Breast epithelium (tissue), 4 donors: ENCODE results near the gene EPB42. TPM values are rescaled to one million over a fixed set of nuclear protein-coding genes. Genes with fewer than 3 reads are reported as not detected.

Experiments
- DNase-seq, 2 donors: peaks; one replicate each; pipeline ENCODE4 v3.0.0-alpha.2; 2019; ENCODE audit warnings: low spot score in 2 of 2
- H3K27ac ChIP-seq, 2 donors: fragments of 200-600 bp; sonication (generic) in 1 of 2; one replicate each; pipeline ENCODE4 v1.5.1; 2016 to 2019; ENCODE audit warnings: mild to moderate bottlenecking in 1 of 2
- H3K27me3 ChIP-seq, 2 donors: fragments of 200-600 bp; sonication (generic) in 1 of 2; one replicate each; pipeline versions ENCODE4 v1.5.1 to v1.6.0; 2017 to 2019; ENCODE audit warnings: control low read depth in 1 of 2, mild to moderate bottlenecking in 1 of 2
- H3K36me3 ChIP-seq: fragments of 200-600 bp; one replicate; pipeline ENCODE4 v1.5.1; 2019
- H3K4me1 ChIP-seq, 2 donors: fragments of 200-600 bp; sonication (generic); one replicate each; pipeline ENCODE4 v1.5.1; 2016 to 2019; ENCODE audit warnings: control low read depth in 1 of 2
- H3K4me3 ChIP-seq, 3 donors: fragments of 200-600 bp; sonication (generic); 1 replicate in 2 of 3; 2 replicates in 1 of 3; pipeline ENCODE4 v1.5.1; 2016 to 2019; ENCODE audit warnings: mild to moderate bottlenecking in 3 of 3, moderate library complexity in 2 of 3
- H3K9me3 ChIP-seq, 2 donors: fragments of 200-600 bp; sonication (generic) in 1 of 2; one replicate each; pipeline ENCODE4 v1.5.1; 2016 to 2019; ENCODE audit warnings: control low read depth in 1 of 2
- CTCF ChIP-seq, 3 donors: fragments of 450-650 bp; IDR thresholded peaks; one replicate each; pipeline ENCODE4 v1.5.1; 2016 to 2017; ENCODE audit warnings: antibody characterized with exemption in 3 of 3, mild to moderate bottlenecking in 3 of 3, moderate library complexity in 3 of 3
- POLR2A ChIP-seq: fragments of 450-650 bp; IDR thresholded peaks from one replicate; pipeline ENCODE4 v1.6.1; 2016; ENCODE audit warnings: antibody characterized with exemption, mild to moderate bottlenecking, moderate library complexity
- POLR2AphosphoS5 ChIP-seq, 3 donors: sonication (generic); formaldehyde crosslinking; IDR thresholded peaks; one replicate each; pipeline ENCODE4 v1.6.1; 2017; ENCODE audit warnings: antibody characterized with exemption in 3 of 3
- intact Hi-C: fragments of 100-400 bp; cut with DNase I; formaldehyde crosslinking; loops from one replicate; pipeline ENCODE4 v1.15.1; 2023; ENCODE audit warnings: low total_unique reads
- total RNA-seq, 3 donors: library from RNA; depleted of rRNA; stranded (reverse); fragments of >200 nt; gene quantifications; one replicate each; pipeline ENCODE4 v1.1.0, GENCODE V29; 2016

The EPB42 gene
- total RNA-seq, 3 donors from 2014 or later = 0.29 to 1.9 TPM; not detected in 1

GRCh38 chr15:43212299-43212698 lies 8.5 kb downstream of the EPB42 start:
- no peaks in the 10 kb centered on the region for H3K27me3 ChIP-seq
- intact Hi-C loops = no loop called here
- TF ChIP-seq POLR2AphosphoS5 (IDR thresholded peaks at IDR 0.05) = no peak
- no peak for TF ChIP-seq CTCF (IDR thresholded peaks at IDR 0.05)
- no peak for TF ChIP-seq POLR2A
- no peak overlapping the region for H3K4me3 ChIP-seq
- no peaks in the 10 kb centered on the region for H3K9me3 ChIP-seq
- no peaks in the 10 kb centered on the region for H3K36me3 ChIP-seq
- no peak overlapping the region for H3K27ac ChIP-seq
- H3K4me1 ChIP-seq = no peaks in the 10 kb centered on the region
- DNase-seq = no peak

DNA sequence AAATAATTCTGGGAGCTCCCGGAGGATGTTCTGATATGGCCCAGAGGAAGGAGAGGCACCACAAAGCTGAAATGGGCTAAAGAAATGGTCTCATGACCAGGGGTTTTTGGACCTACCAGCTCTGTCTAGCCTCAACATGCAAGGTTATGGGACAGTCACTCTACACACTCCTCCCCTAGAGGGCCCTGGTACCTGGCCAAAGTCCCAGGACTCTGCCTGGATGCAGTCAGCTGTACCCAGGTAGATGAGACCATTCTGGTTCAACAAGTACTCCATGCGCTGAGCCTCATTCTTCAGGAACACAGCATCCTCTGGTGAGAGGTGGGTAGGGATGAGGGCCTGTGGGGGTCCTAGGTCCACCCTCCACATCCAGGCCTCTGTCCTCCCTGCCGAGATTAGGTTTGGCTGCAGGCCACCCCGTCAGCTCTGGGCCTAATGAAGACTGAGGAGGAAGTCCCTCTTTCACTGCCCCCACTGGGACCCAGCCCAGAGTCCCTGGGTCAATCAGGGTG lies 9.5 kb downstream of the EPB42 start:
- Histone ChIP-seq H3K27ac (no peak overlapping the region), H3K27me3 (no peaks in the 10 kb centered on the region), H3K36me3 (no peaks in the 10 kb centered on the region), H3K9me3 (no peaks in the 10 kb centered on the region), H3K4me1 (no peaks in the 10 kb centered on the region), H3K4me3 (no peak overlapping the region)
- intact Hi-C loops = no loop called here
- TF ChIP-seq POLR2AphosphoS5 (IDR thresholded peaks at IDR 0.05) (no peak), POLR2A (no peak), CTCF (IDR thresholded peaks at IDR 0.05) (no peak)
- DNase-seq = no peak

- TF ChIP-seq POLR2A = no peak
- TF ChIP-seq CTCF (IDR thresholded peaks at IDR 0.05) = no peak
- TF ChIP-seq POLR2AphosphoS5 (IDR thresholded peaks at IDR 0.05) = no peak
- Histone ChIP-seq H3K4me3 (no peak overlapping the region), H3K36me3 (no peaks in the 10 kb centered on the region), H3K9me3 (no peaks in the 10 kb centered on the region), H3K27ac (no peak overlapping the region), H3K4me1 (no peaks in the 10 kb centered on the region), H3K27me3 (no peaks in the 10 kb centered on the region)
- no peak for DNase-seq
- intact Hi-C loops = no loop called here
Measured at GRCh38 chr15:43210807-43211206, 10.0 kb downstream of the EPB42 start.

- TF ChIP-seq CTCF (IDR thresholded peaks at IDR 0.05) (no peak), POLR2A (no peak), POLR2AphosphoS5 (IDR thresholded peaks at IDR 0.05) (no peak)
- H3K9me3 ChIP-seq = no peaks in the 10 kb centered on the region
- DNase-seq = no peak
- no peaks in the 10 kb centered on the region for H3K4me1 ChIP-seq
- H3K4me3 ChIP-seq = no peak overlapping the region
- H3K27me3 ChIP-seq = no peaks in the 10 kb centered on the region
- intact Hi-C loops = no loop called here
- H3K36me3 ChIP-seq = no peaks in the 10 kb centered on the region
- no peak overlapping the region for H3K27ac ChIP-seq
Measured at GRCh38 chr15:43210172-43210745, 10.6 kb downstream of the EPB42 start.

DNA sequence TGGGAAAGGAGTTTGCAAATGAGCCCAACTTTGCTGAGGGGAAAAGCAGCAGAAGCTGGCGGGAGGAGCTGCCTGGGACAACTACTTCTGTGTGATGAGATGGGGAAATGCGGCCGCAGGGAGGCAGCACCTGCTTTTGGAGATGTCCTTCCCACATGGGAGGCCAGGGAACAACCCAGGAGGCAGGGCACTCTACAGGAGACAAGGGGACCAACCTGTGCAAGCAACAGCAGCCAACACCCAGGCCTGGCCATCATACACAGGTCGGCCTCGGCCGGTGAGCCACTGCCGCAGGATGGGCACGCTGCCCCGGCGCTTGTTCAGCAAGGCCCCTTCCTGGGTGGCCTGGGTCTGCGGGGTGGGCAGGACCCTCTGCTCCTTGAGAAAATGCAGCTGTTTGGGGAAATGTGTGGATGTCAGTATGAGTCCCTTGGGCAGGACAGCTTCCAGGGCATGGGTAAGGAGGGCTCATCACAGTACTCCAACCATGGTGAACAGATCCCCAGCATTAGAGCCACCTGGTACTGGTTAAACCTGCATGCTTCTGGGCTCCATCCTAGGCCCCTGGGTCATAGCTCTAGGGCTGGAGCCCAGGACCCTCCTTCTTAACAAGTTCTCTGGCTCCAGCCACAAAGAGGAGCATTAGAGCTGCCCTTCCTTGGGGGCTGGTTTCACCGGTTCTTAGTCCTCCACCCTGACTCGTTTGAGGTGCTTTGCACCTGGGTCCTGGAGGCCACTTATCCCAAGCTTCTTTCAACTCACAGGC lies 11.6 kb downstream of the EPB42 start:
- H3K9me3 ChIP-seq = no peaks in the 10 kb centered on the region
- no peak overlapping the region for H3K27ac ChIP-seq
- no peaks in the 10 kb centered on the region for H3K36me3 ChIP-seq
- intact Hi-C loops = loop anchor here (5.0 kb wide), 1 partner anchor 467 kb away; no protein-coding TSS in a partner anchor
- H3K4me3 ChIP-seq = no peak overlapping the region
- no peak for TF ChIP-seq POLR2AphosphoS5 (IDR thresholded peaks at IDR 0.05)
- TF ChIP-seq POLR2A = no peak
- TF ChIP-seq CTCF (IDR thresholded peaks at IDR 0.05) = no peak
- no peaks in the 10 kb centered on the region for H3K27me3 ChIP-seq
- H3K4me1 ChIP-seq = no peaks in the 10 kb centered on the region
- DNase-seq = no peak
